GM12891 (cell line): ENCODE measurements around the gene TRPM5.

Experiments
- PAX5 ChIP-seq: IDR thresholded peaks from 2 replicates; pipeline ENCODE4 v1.6.1; 2011; ENCODE audit warnings: low read length, moderate library complexity, mild to moderate bottlenecking; ENCODE audit not compliant: insufficient read depth, severe bottlenecking
- POLR2A ChIP-seq: IDR thresholded peaks from 2 replicates; pipeline ENCODE4 v1.6.1; 2011; ENCODE audit warnings: low read depth, low read length, control low read depth
- SPI1 ChIP-seq: IDR thresholded peaks from 2 replicates; pipeline ENCODE4 v1.6.1; 2011; ENCODE audit warnings: low read depth, low read length, control low read depth

GRCh38 chr11:2420502-2421225 is 23.6 kb downstream of the TRPM5 start:
- TF ChIP-seq SPI1 (no peak), POLR2A (no peak), PAX5 (no peak)
